HG03196 (cell line): ENCODE measurements around the gene SPATA13.

ENCODE experiments used
- ATAC-seq: cut with Tn5 transposase; IDR thresholded peaks from one replicate; pipeline ENCODE4 v1.9.1; 2021; ENCODE audit not compliant: unreplicated experiment

Gene SPATA13

DNA sequence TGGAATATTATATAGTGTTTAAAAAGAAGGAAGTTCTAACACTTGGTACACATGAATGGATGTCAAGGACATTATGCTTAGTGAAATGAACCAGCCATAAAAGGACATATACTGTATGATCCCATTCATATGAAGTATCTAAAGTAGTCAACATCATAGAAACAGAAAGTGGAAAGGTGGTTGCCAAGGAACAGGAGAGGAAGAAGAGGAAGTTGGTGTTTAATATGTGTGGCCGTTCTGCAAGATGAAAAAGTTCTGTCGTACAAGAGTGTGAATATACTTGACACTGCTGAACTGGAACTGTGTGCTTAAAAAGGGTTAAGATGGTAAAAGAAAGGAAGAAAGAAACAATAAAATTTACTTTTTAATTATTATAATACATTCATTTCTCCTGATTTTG is 115.8 kb downstream of the SPATA13 start:
- no peak for ATAC-seq

DNA sequence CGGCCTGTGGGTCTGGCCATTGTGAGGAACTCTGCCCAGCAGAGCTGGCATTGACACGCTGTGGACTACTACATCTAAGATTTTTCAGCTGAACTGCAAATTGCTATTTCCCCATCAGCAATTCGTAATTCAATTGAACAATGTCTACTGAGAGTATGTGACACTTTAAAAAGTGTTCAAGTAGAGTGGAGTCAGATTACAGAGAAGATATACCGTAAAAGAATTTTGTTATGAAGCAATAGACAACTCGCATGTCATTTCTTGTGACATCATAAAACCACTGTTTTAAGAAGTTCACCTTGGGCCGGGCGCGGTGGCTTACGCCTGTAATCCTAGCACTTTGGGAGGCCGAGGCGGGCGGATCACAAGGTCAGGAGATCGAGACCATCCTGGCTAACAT is 116.3 kb downstream of the SPATA13 start:
- no peak for ATAC-seq

DNA sequence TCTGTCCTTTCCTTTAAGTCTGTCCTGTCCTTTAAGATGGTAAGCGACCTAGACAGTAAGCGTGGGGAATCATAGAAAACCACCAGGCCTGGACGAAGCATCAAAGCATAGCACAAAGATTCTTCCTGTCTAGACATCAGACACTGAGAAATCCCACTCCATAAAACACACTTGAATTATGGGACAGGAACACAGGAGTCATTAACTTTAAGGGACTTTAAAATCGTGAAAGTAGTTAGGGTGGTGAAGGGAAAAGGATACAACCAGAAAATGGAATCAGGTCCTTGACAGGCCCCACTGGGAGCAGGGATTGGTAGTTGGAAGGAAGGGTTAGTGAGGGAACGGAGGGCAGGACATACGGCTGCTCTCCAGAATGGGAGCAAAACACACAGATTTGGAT is 117.2 kb downstream of the SPATA13 start:
- ATAC-seq = no peak

DNA sequence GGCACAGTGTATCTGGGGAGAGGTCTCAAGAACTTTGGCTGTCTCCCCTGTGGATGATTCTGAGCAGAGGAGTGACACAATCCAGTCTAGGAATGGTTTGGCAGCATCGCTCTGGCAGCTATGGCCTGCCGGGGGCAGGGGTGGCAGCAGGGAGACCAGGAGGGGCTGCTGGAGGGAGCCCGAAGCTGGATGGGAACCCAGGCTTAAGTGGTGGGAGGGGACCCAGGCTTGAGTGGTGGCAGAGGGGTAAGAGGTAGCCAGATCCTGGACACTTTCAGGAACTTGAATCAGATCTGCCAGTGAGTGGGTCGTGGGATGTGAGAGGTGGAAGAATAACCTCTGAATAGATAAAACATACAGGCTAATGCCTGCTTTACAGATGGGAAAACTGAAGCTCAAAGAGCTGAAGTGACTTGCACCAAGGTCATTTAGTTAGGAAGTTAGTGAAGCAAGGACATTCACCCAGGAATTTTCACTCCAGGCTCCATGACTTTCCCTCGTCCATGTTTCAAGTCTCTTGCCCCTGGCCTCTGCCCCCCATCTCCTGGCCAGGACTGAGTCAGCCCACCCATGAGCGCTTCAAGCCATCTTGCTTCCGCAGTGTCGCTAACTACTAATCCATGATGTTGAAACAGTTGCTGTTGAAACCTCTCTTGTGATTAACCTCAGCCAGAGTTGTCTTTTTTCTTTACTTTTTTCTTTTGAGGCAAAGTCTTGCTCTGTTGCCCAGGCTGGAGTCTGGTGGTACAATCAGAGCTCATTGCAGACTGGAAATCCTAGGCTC is 119.0 kb downstream of the SPATA13 start:
- ATAC-seq = no peak

DNA sequence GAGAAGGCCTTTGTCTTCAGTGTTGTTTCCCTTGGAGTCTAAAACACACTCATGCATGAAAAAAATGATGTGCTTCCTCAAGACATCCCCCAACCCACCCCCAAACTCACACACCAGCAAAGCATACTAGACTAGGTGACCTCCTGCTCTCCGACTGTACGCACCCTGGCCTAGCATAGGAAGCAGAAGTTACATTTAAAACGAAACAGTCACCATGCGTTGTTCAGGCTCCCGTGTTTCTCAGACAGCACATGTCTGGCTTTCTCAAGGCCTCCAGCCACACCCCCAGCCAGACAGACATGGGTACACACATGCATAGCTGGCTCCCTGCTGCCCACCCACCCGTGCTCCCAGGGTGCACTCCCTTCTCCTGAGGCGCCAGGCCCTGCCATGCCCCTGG is 120.2 kb downstream of the SPATA13 start:
- ATAC-seq = no peak

DNA sequence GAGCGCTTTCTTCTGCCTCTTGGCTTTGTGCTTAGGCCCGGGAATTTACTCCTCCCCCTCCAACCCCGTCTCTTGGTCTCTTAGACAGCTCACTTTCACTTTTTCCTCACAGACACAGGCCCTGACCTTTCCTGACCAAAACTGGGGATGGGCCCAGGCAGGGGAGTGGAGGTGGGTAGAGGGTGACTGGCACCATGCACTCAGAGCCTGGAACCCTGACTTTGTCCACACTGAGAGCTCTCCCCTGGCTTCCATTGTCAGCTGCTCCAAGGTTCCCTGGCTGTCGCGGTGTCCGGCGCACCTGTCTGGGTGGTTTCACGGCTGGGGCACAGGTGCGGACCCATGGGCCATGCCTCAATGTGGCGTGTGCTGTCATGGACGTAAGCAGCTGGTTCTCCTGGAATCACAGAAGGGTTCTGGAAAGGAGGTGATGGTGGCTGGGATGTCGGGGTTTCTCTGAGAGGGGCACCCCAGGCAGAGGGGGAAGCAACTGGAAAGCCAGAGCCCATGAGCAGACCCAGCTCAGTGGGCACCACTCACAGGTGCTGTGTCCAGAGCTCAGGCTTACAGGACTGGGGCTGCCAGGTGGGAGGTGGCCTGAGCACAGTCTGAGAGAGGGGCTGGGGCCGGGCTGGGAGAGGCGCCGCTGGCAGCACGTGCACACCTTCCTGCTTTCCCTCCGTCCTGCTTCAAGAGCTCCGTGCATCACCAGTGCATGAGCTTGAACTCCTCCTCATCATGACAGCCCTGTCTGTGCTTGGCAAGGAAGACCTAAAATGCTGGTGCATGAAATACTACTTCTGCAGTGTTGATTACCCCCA is 120.9 kb downstream of the SPATA13 start:
- no peak for ATAC-seq

DNA sequence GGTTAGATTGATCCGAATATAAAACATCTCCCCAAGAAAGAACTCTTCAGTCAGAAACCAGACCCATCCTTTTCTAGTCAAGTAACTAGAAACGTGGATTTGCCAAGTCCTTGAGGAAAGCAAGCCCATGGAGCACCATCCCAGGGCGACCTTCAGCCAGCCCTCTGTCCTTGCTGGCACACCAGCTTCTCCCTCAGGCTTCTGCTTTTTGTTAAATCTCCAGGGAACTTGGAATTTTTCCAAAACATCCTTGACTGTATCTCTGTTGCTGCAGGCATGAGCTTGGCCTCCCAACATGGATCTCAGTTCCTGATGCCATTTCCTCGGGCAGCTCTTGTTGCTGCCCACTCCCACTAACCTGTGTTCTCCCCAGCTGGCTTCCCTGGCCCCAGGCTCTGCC is 121.7 kb downstream of the SPATA13 start:
- no peak for ATAC-seq

DNA sequence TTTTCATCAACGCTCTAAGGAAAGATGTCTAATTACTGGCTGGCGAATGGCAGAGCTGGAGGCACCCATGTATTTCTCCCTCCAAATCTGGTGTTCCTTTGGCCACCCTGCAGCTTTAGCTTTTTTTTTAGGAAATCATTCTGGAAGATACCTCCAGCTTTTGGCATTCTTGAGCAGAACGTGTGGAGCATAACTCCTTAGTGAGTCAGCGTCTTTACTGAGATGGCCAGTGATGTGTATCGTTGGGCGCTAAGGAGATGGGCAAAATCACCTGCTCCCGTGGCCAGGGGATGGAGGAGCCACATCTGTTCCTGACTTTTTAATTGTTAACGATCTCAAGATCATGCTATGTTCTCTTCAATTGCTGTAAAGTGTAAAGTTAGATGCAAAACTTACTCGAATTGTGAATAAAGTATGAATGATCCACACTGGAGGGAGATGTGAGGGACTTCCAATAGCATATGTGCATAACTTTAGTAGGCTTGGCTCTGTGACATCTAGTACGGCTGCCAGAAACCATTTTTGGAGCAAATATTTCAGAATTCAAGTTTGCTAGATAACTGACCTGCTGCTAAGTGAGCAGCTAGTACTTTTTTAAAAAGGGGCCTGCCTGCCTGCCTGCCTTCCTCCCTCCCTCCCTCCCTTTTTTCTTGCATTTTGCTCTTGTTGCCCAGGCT is 124.5 kb downstream of the SPATA13 start:
- no peak for ATAC-seq

DNA sequence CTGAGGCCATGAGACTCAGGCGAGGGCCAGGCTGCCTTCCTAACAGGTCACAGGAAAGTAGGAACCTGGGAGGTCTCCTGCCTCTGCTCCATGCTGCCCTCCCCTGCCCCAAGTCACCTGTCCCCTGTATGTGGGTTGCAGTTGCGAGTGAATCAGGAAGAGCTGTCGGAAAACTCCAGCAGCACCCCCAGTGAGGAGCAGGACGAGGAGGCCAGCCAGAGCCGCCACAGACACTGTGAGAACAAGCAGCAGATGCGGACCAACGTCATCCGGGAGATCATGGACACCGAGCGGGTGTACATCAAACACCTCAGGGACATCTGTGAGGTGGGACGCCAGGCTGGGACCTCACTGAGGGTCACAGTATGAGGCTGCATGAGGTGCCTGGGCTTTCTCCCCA is 126.1 kb downstream of the SPATA13 start:
- ATAC-seq = no peak

DNA sequence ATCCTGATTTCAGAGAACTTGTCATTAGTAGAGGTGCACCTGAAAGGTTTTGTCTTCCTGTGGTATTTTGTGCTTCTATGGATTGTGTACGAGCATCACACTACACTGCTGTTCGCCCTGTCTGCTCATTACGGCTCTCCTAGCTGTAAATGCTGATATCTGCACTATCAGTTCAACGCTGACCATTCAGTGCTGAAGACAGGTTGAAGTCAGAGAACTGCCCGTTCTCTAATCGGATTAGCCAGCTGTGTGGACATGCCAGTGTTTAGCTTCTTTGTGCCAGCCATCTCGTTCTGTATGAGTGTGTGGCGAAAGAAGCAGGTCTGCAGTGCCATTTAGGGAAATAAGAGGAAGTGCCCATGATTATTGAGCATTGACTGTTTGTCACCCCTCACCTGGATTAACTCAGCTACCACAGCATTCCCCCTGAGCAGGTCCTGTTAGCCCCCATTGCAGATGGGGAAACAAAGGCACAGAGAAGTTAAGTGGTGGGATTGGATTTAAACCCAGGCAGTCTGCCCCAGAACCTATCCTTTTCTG is 127.3 kb downstream of the SPATA13 start:
- ATAC-seq = no peak

DNA sequence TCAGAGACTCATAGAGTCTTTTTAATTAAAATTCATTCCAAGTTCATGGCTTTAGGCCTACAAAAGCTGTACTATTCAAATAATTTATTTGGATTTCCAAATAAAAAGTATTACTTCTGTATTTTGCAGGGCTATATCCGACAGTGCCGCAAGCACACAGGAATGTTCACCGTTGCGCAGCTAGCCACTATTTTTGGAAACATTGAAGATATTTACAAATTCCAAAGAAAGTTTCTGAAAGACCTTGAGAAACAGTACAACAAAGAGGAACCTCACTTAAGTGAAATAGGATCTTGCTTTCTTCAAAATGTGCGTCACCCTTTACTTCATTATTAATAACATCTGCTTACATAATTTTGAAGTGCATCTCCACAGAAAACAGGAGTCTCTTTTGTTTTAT is 128.3 kb downstream of the SPATA13 start:
- no peak for ATAC-seq

DNA sequence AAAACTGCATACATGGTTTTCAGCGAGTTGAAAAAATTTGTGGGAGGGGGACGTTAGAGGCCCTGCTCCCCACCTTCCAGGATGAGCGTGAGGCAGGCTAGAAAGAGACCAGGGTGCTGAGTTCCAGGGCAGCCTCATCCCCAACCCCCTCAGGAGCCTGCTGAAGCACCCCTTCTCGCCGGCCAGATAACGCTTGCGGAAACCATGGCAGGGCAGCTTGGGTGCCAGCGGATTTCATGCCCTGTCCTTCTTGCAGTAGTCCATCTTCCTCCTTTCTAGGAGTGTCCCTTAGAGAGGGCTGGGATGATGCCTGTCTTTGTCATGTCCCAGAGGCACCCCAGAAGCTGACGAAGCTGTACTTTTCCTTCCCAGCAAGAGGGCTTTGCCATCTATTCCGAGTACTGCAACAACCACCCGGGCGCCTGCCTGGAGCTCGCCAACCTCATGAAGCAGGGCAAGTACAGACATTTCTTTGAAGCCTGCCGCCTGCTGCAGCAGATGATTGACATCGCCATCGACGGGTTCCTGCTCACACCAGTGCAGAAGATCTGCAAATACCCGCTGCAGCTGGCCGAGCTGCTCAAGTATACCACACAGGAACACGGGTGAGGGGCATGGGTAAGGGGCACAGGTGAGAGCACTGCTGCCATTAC is 129.9 kb downstream of the SPATA13 start:
- ATAC-seq = no peak

DNA sequence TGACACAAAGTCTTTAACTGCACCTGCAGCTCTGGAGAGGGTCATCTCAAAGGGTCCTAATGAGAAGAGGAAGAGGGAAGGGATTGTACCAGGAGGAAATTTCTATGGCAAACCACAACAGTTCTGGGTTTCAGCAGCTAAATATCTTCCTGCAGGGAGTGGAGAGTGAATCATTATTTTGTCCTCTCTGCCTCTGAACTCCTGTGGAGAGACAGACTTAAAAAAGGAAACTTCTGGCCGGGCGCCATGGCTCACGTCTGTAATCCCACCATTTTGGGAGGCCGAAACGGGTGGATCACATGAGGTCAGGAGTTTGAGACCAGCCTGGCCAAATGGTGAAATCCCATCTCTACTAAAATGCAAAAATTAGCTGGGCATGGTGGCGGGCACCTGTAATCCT is 132.0 kb downstream of the SPATA13 start:
- no peak for ATAC-seq

DNA sequence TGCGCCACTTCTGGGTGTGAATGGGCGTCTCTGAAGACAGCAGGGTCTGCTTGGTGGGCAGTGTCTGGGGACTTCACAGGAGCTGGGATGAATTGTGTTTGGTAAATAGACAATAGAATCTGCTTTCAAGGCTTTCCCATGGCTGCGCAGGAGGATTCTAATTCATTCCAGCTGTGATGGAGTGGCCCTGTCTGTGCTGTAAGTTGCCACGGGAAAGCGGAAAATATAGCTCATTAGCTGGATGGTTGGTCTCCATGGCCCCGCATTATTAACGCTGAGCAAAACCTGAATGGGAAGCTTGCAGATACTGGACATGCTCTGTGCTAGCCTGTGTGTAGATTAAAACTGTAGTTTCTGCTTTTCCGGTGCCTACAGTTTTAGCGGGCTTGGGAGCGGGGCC is 133.2 kb downstream of the SPATA13 start:
- ATAC-seq = no peak

DNA sequence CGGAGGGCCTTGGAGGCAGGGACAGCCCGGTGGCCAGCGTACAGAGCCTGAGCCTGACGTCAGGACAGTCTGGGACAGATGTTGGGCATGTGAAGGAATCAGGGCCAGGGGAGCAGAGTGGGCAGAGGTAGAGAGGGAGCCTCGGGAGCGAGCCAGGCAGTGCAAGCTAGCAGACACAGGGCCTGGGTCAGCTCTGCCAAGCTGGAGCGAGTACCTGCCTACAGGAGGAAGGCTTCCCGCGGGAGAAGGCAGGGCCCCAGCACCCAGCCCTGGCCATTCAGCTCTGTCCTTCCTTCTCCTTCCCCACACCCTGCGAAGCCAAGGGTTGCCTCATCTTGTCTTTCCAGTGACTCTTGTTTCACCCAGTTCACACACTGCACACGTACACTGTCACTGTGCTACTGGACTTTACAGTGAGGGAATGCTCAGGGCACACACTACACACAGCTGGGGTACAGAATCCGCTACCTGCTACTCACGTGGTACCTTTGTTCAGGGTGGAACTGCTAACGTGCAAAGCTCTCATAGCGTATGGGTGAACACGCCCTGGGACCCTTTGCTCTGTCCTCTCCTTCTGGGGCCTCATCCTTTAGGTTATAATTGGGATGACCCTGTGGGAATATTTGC is 139.1 kb downstream of the SPATA13 start:
- no peak for ATAC-seq

DNA sequence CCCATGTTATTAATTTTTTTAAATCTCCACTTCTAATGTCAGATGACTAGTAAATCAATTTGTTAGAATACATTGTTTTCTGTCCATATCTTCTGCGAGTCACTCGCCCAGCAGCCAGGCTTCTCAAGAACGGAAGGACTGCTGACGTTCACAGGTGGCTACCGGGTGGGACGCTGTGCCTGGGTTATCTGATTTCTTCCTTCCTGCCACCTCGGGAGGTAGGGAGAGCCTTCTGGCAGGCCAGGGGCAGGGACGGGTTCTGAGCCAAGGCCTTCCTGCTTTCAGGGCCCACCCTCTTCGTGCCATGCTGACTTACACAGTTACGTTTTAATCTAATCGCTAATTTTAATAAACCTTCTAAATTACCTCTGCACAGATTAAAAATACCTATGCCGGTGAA is 140.9 kb downstream of the SPATA13 start:
- ATAC-seq = no peak

DNA sequence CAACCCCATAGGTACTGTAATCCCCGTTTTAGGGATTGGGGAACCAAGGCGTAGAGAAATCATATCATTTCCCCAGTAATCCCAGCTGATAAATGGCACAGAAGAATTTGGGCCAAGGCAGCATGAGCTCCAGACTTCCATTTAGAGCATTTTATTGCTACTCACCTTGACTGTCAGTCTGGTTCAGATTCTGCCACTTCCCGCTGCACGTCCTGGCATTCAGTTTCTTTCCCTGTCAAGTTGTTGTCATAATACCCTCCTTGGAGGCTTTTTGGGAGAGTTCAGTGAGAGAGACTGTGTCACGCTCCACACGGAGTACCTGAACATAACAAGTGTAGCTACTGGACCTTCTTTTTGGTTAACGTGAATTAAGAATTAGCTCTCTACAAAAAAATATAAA is 141.4 kb downstream of the SPATA13 start:
- ATAC-seq = no peak

DNA sequence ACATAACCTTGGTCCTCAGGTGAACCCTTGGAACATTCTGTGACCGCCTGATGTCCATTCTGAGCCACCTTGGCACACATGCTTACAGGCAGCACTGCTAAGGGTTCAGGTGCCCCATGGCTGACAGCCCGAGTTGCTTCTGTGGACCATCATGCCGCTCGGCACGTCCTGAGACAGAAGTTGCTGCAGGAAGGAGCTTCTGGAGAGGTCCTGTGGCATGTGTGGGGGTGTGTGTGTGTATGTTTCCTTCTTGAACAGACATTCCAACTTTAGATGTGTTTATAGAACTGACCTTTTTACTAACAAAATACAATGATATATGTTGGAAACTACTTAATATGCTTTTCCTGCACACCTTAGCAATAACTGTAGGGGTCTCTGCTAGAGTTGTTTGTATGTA is 144.1 kb downstream of the SPATA13 start:
- no peak for ATAC-seq

DNA sequence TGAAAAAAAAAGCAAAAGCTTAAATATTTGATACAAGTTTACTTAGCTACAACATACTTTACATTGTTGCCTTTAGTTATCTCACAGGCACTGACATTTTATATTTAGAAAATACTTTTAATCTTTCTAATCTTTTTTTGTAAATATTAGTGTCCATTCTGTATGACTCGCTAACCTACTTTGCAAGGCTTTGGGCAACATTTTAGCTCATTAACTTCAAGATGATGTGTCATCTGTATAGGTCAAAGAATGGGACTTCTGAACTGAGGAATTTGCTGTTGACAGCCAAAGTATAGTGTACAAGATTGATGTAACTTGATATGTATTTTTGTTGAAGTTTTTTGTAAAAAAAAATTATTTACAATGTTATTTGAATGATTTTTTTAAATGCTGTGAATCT is 146.1 kb downstream of the SPATA13 start:
- no peak for ATAC-seq

DNA sequence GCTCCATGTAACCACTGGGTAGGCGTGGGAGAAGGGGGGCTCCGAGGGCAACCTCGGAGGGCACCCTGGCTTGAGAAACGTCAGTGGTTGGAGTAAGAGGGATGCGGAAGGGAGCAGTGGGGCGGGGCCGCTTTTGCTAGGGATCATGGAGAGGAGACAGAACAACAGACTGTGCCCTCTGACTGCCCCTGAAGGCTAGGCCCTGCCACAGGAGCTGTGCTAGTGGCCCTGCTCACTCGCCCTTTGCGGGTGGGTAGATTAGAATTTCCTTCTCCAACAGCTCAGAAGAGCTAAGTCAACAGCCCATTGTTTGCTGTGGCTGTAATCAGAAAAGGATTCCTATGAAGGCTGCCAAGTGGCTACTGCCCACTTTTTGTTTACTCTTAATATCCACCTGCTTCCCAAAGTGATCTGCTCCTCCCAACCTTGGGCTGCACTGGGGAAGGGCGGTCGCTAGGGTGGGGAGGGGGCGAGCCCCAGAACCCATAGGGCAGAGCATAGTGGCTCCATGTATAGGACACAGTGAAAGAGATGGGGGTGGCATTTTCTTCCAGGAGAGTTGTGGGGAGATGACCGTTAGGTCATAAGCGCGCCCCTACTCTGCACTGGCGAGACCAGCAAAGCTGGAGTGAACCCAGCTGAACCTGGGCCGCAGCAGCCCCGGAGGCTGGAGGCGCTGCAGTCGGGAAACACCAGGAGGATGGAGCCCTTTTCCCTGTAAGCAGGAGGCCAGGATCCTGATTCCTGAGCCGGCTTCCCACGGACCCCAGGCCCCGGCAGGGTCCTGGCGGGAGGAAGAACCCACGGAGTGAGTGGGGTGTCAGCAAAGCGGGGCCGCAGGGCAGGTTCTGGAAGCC is 146.9 kb downstream of the SPATA13 start:
- ATAC-seq = no peak
